ENCODE results near the gene C1orf74.

Gene C1orf74

GRCh38 chr1:209769171-209769904 lies 15.0 kb downstream of the C1orf74 start:
- TF ChIP-seq CTCF (IDR thresholded peaks at IDR 0.05; ENCODE audit: low read length) (no peak), EZH2 (IDR thresholded peaks at IDR 0.05; ENCODE audit: borderline replicate concordance, low read length) (no peak)
- no peaks in the 10 kb centered on the region for H3K27me3 ChIP-seq (ENCODE audit: insufficient read depth, low read length)
- H3K4me3 ChIP-seq (ENCODE audit: low read depth, low read length, poor library complexity, severe bottlenecking), result no peak overlapping the region
- no peaks in the 10 kb centered on the region for H3K9me2 ChIP-seq (ENCODE audit: low read depth, low read length)
- no peak overlapping the region for H2AFZ ChIP-seq (ENCODE audit: low read length)
- H3F3A ChIP-seq (ENCODE audit: insufficient read depth, low read length), result no peaks in the 10 kb centered on the region
- no peaks in the 10 kb centered on the region for H3K79me2 ChIP-seq (ENCODE audit: insufficient read depth, low read length)
- no peak overlapping the region for H3K4me2 ChIP-seq (ENCODE audit: low read length)
- H3K4me1 ChIP-seq (ENCODE audit: insufficient read depth, low read length, severe bottlenecking), result peaks cover 9% of the 10 kb centered on the region
- no peaks in the 10 kb centered on the region for H3K9me3 ChIP-seq (ENCODE audit: low read length)
- H3K9ac ChIP-seq (ENCODE audit: low read length), result no peak overlapping the region
- no peaks in the 10 kb centered on the region for H3K36me3 ChIP-seq (ENCODE audit: insufficient read depth, low read length)
- H4K20me1 ChIP-seq (ENCODE audit: insufficient read depth, low read length), result no peaks in the 10 kb centered on the region
- no peak overlapping the region for H3K27ac ChIP-seq (ENCODE audit: low read depth, low read length, poor library complexity, severe bottlenecking)

- Histone ChIP-seq H3K27me3 (ENCODE audit: insufficient read depth, low read length) (no peaks in the 10 kb centered on the region), H4K20me1 (ENCODE audit: insufficient read depth, low read length) (no peaks in the 10 kb centered on the region), H2AFZ (ENCODE audit: low read length) (no peak overlapping the region), H3K79me2 (ENCODE audit: insufficient read depth, low read length) (no peaks in the 10 kb centered on the region), H3K4me1 (ENCODE audit: insufficient read depth, low read length, severe bottlenecking) (peaks cover 9% of the 10 kb centered on the region), H3K27ac (ENCODE audit: low read depth, low read length, poor library complexity, severe bottlenecking) (no peak overlapping the region), H3K4me3 (ENCODE audit: low read depth, low read length, poor library complexity, severe bottlenecking) (no peak overlapping the region), H3K4me2 (ENCODE audit: low read length) (no peak overlapping the region), H3K9me3 (ENCODE audit: low read length) (no peaks in the 10 kb centered on the region), H3F3A (ENCODE audit: insufficient read depth, low read length) (no peaks in the 10 kb centered on the region), H3K9me2 (ENCODE audit: low read depth, low read length) (no peaks in the 10 kb centered on the region), H3K36me3 (ENCODE audit: insufficient read depth, low read length) (no peaks in the 10 kb centered on the region), H3K9ac (ENCODE audit: low read length) (no peak overlapping the region)
- TF ChIP-seq CTCF (IDR thresholded peaks at IDR 0.05; ENCODE audit: low read length) (no peak), EZH2 (IDR thresholded peaks at IDR 0.05; ENCODE audit: borderline replicate concordance, low read length) (no peak)
Measured at GRCh38 chr1:209768354-209768774, 16.0 kb downstream of the C1orf74 start.

GRCh38 chr1:209767706-209768105 lies 16.7 kb downstream of the C1orf74 start:
- Histone ChIP-seq H4K20me1 (ENCODE audit: insufficient read depth, low read length) (no peaks in the 10 kb centered on the region), H2AFZ (ENCODE audit: low read length) (no peak overlapping the region), H3K36me3 (ENCODE audit: insufficient read depth, low read length) (no peaks in the 10 kb centered on the region), H3K9me3 (ENCODE audit: low read length) (no peaks in the 10 kb centered on the region), H3K27ac (ENCODE audit: low read depth, low read length, poor library complexity, severe bottlenecking) (no peak overlapping the region), H3K4me2 (ENCODE audit: low read length) (no peak overlapping the region), H3F3A (ENCODE audit: insufficient read depth, low read length) (no peaks in the 10 kb centered on the region), H3K9ac (ENCODE audit: low read length) (no peak overlapping the region), H3K9me2 (ENCODE audit: low read depth, low read length) (no peaks in the 10 kb centered on the region), H3K79me2 (ENCODE audit: insufficient read depth, low read length) (no peaks in the 10 kb centered on the region), H3K4me1 (ENCODE audit: insufficient read depth, low read length, severe bottlenecking) (peaks cover 9% of the 10 kb centered on the region), H3K4me3 (ENCODE audit: low read depth, low read length, poor library complexity, severe bottlenecking) (no peak overlapping the region), H3K27me3 (ENCODE audit: insufficient read depth, low read length) (no peaks in the 10 kb centered on the region)
- TF ChIP-seq CTCF (IDR thresholded peaks at IDR 0.05; ENCODE audit: low read length) (no peak), EZH2 (IDR thresholded peaks at IDR 0.05; ENCODE audit: borderline replicate concordance, low read length) (no peak)

Data from OCI-LY1 (cell line).